H1 (cell line): ENCODE results near the gene JDP2. TPM values are rescaled to one million over a fixed set of nuclear protein-coding genes. Genes with fewer than 3 reads are reported as not detected.
A peak's percentile ranks its signal among the peaks of the same experiment; 100 is the strongest.

Experiments used
- CTCF ChIA-PET: fragments of 300-600 bp; sonication (Branson Sonifier 250); formaldehyde crosslinking; loops from one replicate; lab custom pipeline; 2021; ENCODE audit not compliant: partially characterized antibody; lab: Charles Lee
- POLR2A ChIA-PET: fragments of 300-600 bp; sonication (Branson Sonifier 250); formaldehyde crosslinking; loops from one replicate; lab custom pipeline; 2021; ENCODE audit warnings: inconsistent platforms; ENCODE audit not compliant: partially characterized antibody; lab: Charles Lee
- DNase-seq, 2 experiments: peaks; one replicate each; pipeline versions ENCODE4 v3.0.0 to v3.0.0-alpha.2; 2010 to 2022; ENCODE audit warnings: low spot score in 2 of 2, low read depth in 1 of 2, mixed read lengths in 1 of 2
- FAIRE-seq: peaks from 2 replicates; lab custom pipeline; 2011; peaks lifted over from hg19 to GRCh38; lab: Jason Lieb, UNC
- H2AFZ ChIP-seq: 2 replicates; pipeline ENCODE4 v1.8.1; 2012; ENCODE audit warnings: low read length, inconsistent platforms
- H2AK5ac ChIP-seq: 2 replicates; pipeline ENCODE4 v1.6.1; 2013; ENCODE audit warnings: low read depth, low read length
- H2BK120ac ChIP-seq: replicated peaks from 2 replicates; pipeline ENCODE3; 2013; ENCODE audit warnings: low read depth, low read length, inconsistent platforms
- H2BK12ac ChIP-seq: 2 replicates; pipeline ENCODE4 v1.6.1; 2013; ENCODE audit warnings: low read depth, low read length
- H2BK15ac ChIP-seq: 2 replicates; pipeline ENCODE4 v1.6.1; 2013; ENCODE audit warnings: low read length
- H2BK20ac ChIP-seq: 2 replicates; pipeline ENCODE4 v1.6.1; 2013; ENCODE audit warnings: low read length
- H2BK5ac ChIP-seq: 2 replicates; pipeline ENCODE4 v1.6.1; 2013; ENCODE audit warnings: low read depth, low read length
- H3K14ac ChIP-seq: 2 replicates; pipeline ENCODE4 v1.6.1; 2013; ENCODE audit warnings: inconsistent platforms; ENCODE audit not compliant: insufficient read length
- H3K18ac ChIP-seq: 2 replicates; pipeline ENCODE4 v1.6.1; 2013; ENCODE audit warnings: low read length; ENCODE audit errors: extremely low read depth
- H3K23ac ChIP-seq: 2 replicates; pipeline ENCODE4 v1.6.1; 2013; ENCODE audit warnings: inconsistent platforms; ENCODE audit not compliant: insufficient read length
- H3K23me2 ChIP-seq: 2 replicates; pipeline ENCODE4 v1.6.1; 2013; ENCODE audit warnings: low read depth, low read length
- H3K27ac ChIP-seq: 2 replicates; pipeline ENCODE4 v1.6.1; 2011; ENCODE audit warnings: low read depth, low read length, inconsistent platforms
- H3K27me3 ChIP-seq, 4 experiments: replicated peaks in 1 of 4; 1 replicate in 1 of 4; 2 replicates in 3 of 4; pipeline versions ENCODE4 v1.6.1 to v1.8.1; 2011 to 2013; ENCODE audit warnings: low read length in 3 of 4, mild to moderate bottlenecking in 3 of 4, inconsistent platforms in 2 of 4, mixed read lengths in 2 of 4, moderate library complexity in 1 of 4; ENCODE audit not compliant: control insufficient read depth in 3 of 4, insufficient read depth in 3 of 4; ENCODE audit errors: extremely low read depth in 1 of 4
- H3K36me3 ChIP-seq, 4 experiments: 2 replicates each; pipeline versions ENCODE4 v1.6.1 to v1.8.1; 2011 to 2013; ENCODE audit warnings: mild to moderate bottlenecking in 4 of 4, low read length in 3 of 4, moderate library complexity in 2 of 4, control low read depth in 1 of 4, inconsistent platforms in 1 of 4; ENCODE audit not compliant: insufficient read depth in 4 of 4, control insufficient read depth in 2 of 4
- H3K4ac ChIP-seq: replicated peaks from 2 replicates; pipeline ENCODE3; 2013; ENCODE audit warnings: low read length, low read depth, mixed read lengths, inconsistent platforms; ENCODE audit not compliant: insufficient read length
- H3K4me1 ChIP-seq, 4 experiments: replicated peaks in 1 of 4; 1 replicate in 1 of 4; 2 replicates in 3 of 4; pipeline versions ENCODE4 v1.6.1 to v1.8.1; 2011 to 2013; ENCODE audit warnings: low read length in 3 of 4, inconsistent platforms in 2 of 4, mixed read lengths in 1 of 4; ENCODE audit not compliant: insufficient read depth in 4 of 4, control insufficient read depth in 3 of 4
- H3K4me2 ChIP-seq, 2 experiments: 2 replicates each; pipeline versions ENCODE4 v1.6.1 to v1.8.1; 2011 to 2013; ENCODE audit warnings: low read depth in 2 of 2, low read length in 2 of 2, control low read depth in 1 of 2, inconsistent platforms in 1 of 2, mild to moderate bottlenecking in 1 of 2; ENCODE audit not compliant: insufficient read depth in 1 of 2
- H3K4me3 ChIP-seq, 4 experiments: fragments of 200-600, 300-600 bp in 1 of 4; sonication (generic), shearing (Covaris generic), sonication (Bioruptor Twin) in 1 of 4; 2 replicates each; pipeline versions ENCODE4 v1.5.1 to v1.8.1; 2011 to 2016; ENCODE audit warnings: low read length in 4 of 4, low read depth in 3 of 4, control low read depth in 2 of 4, inconsistent platforms in 2 of 4, mild to moderate bottlenecking in 2 of 4, mixed read lengths in 1 of 4, moderate library complexity in 1 of 4; ENCODE audit not compliant: insufficient read depth in 2 of 4; ENCODE audit errors: extremely low read depth in 1 of 4
- H3K56ac ChIP-seq: replicated peaks from 2 replicates; pipeline ENCODE3; 2013; ENCODE audit warnings: low read depth, mild to moderate bottlenecking, mixed read lengths, low read length, inconsistent platforms; ENCODE audit not compliant: insufficient read length
- H3K79me1 ChIP-seq: 2 replicates; pipeline ENCODE4 v1.6.1; 2013; ENCODE audit warnings: low read depth, low read length, control low read depth
- H3K79me2 ChIP-seq, 2 experiments: 2 replicates each; pipeline versions ENCODE4 v1.6.1 to v1.8.1; 2012 to 2013; ENCODE audit warnings: low read length in 2 of 2, mild to moderate bottlenecking in 2 of 2, inconsistent platforms in 1 of 2; ENCODE audit not compliant: insufficient read depth in 2 of 2, control insufficient read depth in 1 of 2
- H3K9ac ChIP-seq, 4 experiments: replicated peaks in 1 of 4; 1 replicate in 1 of 4; 2 replicates in 3 of 4; pipeline versions ENCODE4 v1.6.1 to v1.8.1; 2011 to 2013; ENCODE audit warnings: low read depth in 3 of 4, low read length in 3 of 4, control low read depth in 2 of 4, mild to moderate bottlenecking in 2 of 4, moderate library complexity in 2 of 4, inconsistent platforms in 1 of 4; ENCODE audit errors: extremely low read depth in 1 of 4
- H3K9me3 ChIP-seq, 2 experiments: 2 replicates each; pipeline versions ENCODE4 v1.6.1 to v1.8.1; 2012 to 2013; ENCODE audit warnings: mild to moderate bottlenecking in 2 of 2, moderate library complexity in 2 of 2, control low read depth in 1 of 2, inconsistent platforms in 1 of 2, low read depth in 1 of 2, low read length in 1 of 2, mixed read lengths in 1 of 2; ENCODE audit not compliant: insufficient read depth in 2 of 2
- H4K20me1 ChIP-seq, 2 experiments: replicated peaks in 1 of 2; 2 replicates each; pipeline versions ENCODE3 to v1.8.1; 2011 to 2013; ENCODE audit warnings: inconsistent platforms in 2 of 2, low read length in 2 of 2, mild to moderate bottlenecking in 1 of 2; ENCODE audit not compliant: insufficient read depth in 2 of 2, control insufficient read depth in 1 of 2
- H4K5ac ChIP-seq: 2 replicates; pipeline ENCODE4 v1.6.1; 2013; ENCODE audit warnings: low read length, low read depth, mixed read lengths, inconsistent platforms; ENCODE audit not compliant: insufficient read length
- H4K8ac ChIP-seq: 2 replicates; pipeline ENCODE4 v1.8.0; 2013; ENCODE audit warnings: mild to moderate bottlenecking, moderate library complexity, low read length, inconsistent platforms; ENCODE audit not compliant: insufficient read depth; ENCODE audit errors: extremely low read depth
- H4K91ac ChIP-seq: replicated peaks from 2 replicates; pipeline ENCODE3; 2013; ENCODE audit warnings: low read length, mixed read lengths, inconsistent platforms; ENCODE audit not compliant: insufficient read length
- CHD2 ChIP-seq: IDR thresholded peaks from 2 replicates; pipeline ENCODE4 v1.6.1; 2012; ENCODE audit warnings: low read length, improper control_type of control experiment
- GABPA ChIP-seq: IDR thresholded peaks from 2 replicates; pipeline ENCODE4 v1.6.1; 2011; ENCODE audit warnings: mild to moderate bottlenecking, low read length, moderate library complexity, borderline replicate concordance; ENCODE audit not compliant: insufficient read depth
- HDAC2 ChIP-seq, 2 experiments: fragments of 300-600 bp in 1 of 2; sonication (generic) in 1 of 2; IDR thresholded peaks; 2 replicates each; pipeline ENCODE4 v1.6.1; 2011 to 2012; ENCODE audit warnings: low read depth in 2 of 2, low read length in 2 of 2, mild to moderate bottlenecking in 2 of 2, moderate library complexity in 2 of 2, borderline replicate concordance in 1 of 2, inconsistent platforms in 1 of 2
- RAD21 ChIP-seq, 2 experiments: IDR thresholded peaks in 1 of 2; conservative IDR thresholded peaks in 1 of 2; 2 replicates each; pipeline ENCODE4 v1.6.1; 2011; ENCODE audit warnings: low read depth in 2 of 2, low read length in 2 of 2, improper control_type of control experiment in 1 of 2, inconsistent platforms in 1 of 2, mild to moderate bottlenecking in 1 of 2, moderate library complexity in 1 of 2
- SIN3A ChIP-seq, 2 experiments: IDR thresholded peaks in 1 of 2; conservative IDR thresholded peaks in 1 of 2; 2 replicates each; pipeline ENCODE4 v1.6.1; 2011 to 2012; ENCODE audit warnings: low read length in 2 of 2, improper control_type of control experiment in 1 of 2, low read depth in 1 of 2, mild to moderate bottlenecking in 1 of 2
- SIX5 ChIP-seq: IDR thresholded peaks from 2 replicates; pipeline ENCODE4 v1.6.1; 2011; ENCODE audit warnings: mild to moderate bottlenecking, low read depth, low read length
- SP2 ChIP-seq: IDR thresholded peaks from 2 replicates; pipeline ENCODE4 v1.6.1; 2012; ENCODE audit warnings: mild to moderate bottlenecking, low read length, inconsistent platforms
- SP4 ChIP-seq: IDR thresholded peaks from 2 replicates; pipeline ENCODE4 v1.6.1; 2012; ENCODE audit warnings: low read length, inconsistent platforms
- TBP ChIP-seq: IDR thresholded peaks from 2 replicates; pipeline ENCODE4 v1.6.1; 2011; ENCODE audit warnings: low read depth, low read length, improper control_type of control experiment
- YY1 ChIP-seq: IDR thresholded peaks from 2 replicates; pipeline ENCODE4 v1.6.1; 2011; ENCODE audit warnings: low read depth, mild to moderate bottlenecking, low read length
- WGBS, 2 experiments: shearing (Covaris generic) in 1 of 2; methylation state at CpG; one replicate each; pipeline versions ENCODE4 v1.1.6 to v1.1.7; 2013 to 2015; ENCODE audit warnings: low lambda C conversion rate in 2 of 2, mixed read lengths in 2 of 2, inconsistent platforms in 1 of 2, low coverage in 1 of 2, missing lambda C conversion rate in 1 of 2; ENCODE audit not compliant: insufficient replicate concordance in 2 of 2, insufficient coverage in 1 of 2, insufficient read length in 1 of 2; ENCODE audit errors: extremely low coverage in 1 of 2, missing lambda C conversion rate in 1 of 2; 5-methylcytosine and 5-hydroxymethylcytosine counted together
- polyA plus RNA-seq, 7 experiments: library from polyadenylated mRNA; depleted of rRNA in 3 of 7; stranded (reverse) in 5 of 7; unstranded in 2 of 7; fragments of >200 nt in 5 of 7; fragments of 200-250 nt in 2 of 7; gene quantifications; 1 replicate in 5 of 7; 2 replicates in 1 of 7; 4 replicates in 1 of 7; pipeline versions ENCODE4 v1.2.1 to v1.2.3, GENCODE V29; 2011 to 2013; ENCODE audit warnings: missing spikeins in 2 of 7, mixed read lengths in 2 of 7
- total RNA-seq: library from RNA; stranded (reverse); fragmentation: NEBNext Ultra II Directional; extraction: Animal tissue kit (Norgen Biotek cat#: 25700); gene quantifications from 2 replicates; pipeline ENCODE4 v1.2.1, GENCODE V29; 2021
- TF ChIP-seq, protein P1 (sequence below): IDR thresholded peaks from 2 replicates; pipeline ENCODE4 v1.6.1; 2011; ENCODE audit warnings: low read length, improper control_type of control experiment

Gene JDP2
- total and polyA plus RNA-seq, 2 of the 8 experiments (the other 6 are each of a cell fraction or from before 2014, with no cell fraction given) = 8.9 to 27.2 TPM

DNA sequence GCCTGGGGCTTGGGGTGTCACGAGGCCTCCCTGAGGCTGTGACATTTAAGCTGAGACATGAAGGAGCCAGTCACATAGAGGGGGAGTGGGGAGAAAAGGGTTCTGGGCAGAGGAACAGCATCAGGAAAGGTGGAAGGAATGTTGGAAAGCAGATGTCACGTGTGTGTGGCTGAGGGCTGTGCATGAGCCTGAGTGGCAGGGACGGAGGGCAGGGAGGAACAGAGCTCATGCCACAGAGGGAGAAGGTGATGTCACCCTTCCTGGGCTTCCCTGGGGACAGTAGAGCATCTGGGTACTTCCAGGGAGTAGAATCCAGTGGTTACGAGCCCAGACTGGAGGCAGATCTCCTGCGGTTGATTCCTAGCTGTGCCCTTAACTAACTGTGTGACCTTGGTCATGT, 32.0 kb upstream of the JDP2 start:
- H2BK5ac ChIP-seq = no peak overlapping the region
- no peaks in the 10 kb centered on the region for H3K23me2 ChIP-seq
- H2BK20ac ChIP-seq = no peak overlapping the region
- H3K27ac ChIP-seq = no peak overlapping the region
- H2AFZ ChIP-seq = no peak overlapping the region
- no peak overlapping the region for H4K91ac ChIP-seq
- 90% methylated on average over 5 of the region's 5 CpGs; no CpG with 5 or more reads in 1 of the 2 experiments for WGBS, 2 experiments
- DNase-seq (no peak), FAIRE-seq (no peak)
- H3K14ac ChIP-seq = no peak overlapping the region
- no peak overlapping the region for H4K5ac ChIP-seq
- H3K9me3 ChIP-seq = 0 out of 4 replicates have a peak, but pooled peaks cover 0 to 7% of the 10 kb centered on the region in 2 experiments
- no peak overlapping the region for H3K56ac ChIP-seq
- ChIA-PET CTCF (interaction anchor here (0.7 to 2.3 kb wide), 6 partner anchors 14 to 130 kb away, joined by 3 to 4 read pairs (median 3); no protein-coding TSS in a partner anchor), POLR2A (no interaction called here)
- no peak overlapping the region for H3K9ac ChIP-seq
- no peaks in the 10 kb centered on the region for H3K79me1 ChIP-seq
- H3K18ac ChIP-seq = no peak overlapping the region
- H3K27me3 ChIP-seq = peaks cover 0 to 2% (median 0%) of the 10 kb centered on the region in 4 experiments; a peak in 1 of 7 replicates
- H2BK15ac ChIP-seq = no peak overlapping the region
- no peak overlapping the region for H3K4ac ChIP-seq
- H2BK12ac ChIP-seq = no peak overlapping the region
- no peak overlapping the region for H2BK120ac ChIP-seq
- no peak overlapping the region for H3K4me2 ChIP-seq
- H2AK5ac ChIP-seq = 0 out of 2 replicates have a peak overlapping the region, but pooled peaks have one; percentile 57
- H3K79me2 ChIP-seq = no peaks in the 10 kb centered on the region
- no peaks in the 10 kb centered on the region; a peak in 1 of 8 replicates for H3K36me3 ChIP-seq
- peaks cover 0 to 11% (median 1%) of the 10 kb centered on the region in 4 experiments; a peak in 5 of 7 replicates for H3K4me1 ChIP-seq
- H4K8ac ChIP-seq = no peak overlapping the region
- no peak for TF ChIP-seq SP4
- no peak for TF ChIP-seq RAD21 (IDR thresholded peaks at IDR 0.05 in 1 of 2, conservative IDR thresholded peaks at IDR 0.05 in 1 of 2; ENCODE audit: low read depth in 2 of 2, low read length in 2 of 2)
- no peak for TF ChIP-seq CHD2
- no peak for TF ChIP-seq SIX5
- TF ChIP-seq HDAC2 (IDR thresholded peaks at IDR 0.05; ENCODE audit: borderline replicate concordance in 1 of 2, low read depth in 2 of 2, low read length in 2 of 2) = no peak
- TF ChIP-seq, protein P1, sequence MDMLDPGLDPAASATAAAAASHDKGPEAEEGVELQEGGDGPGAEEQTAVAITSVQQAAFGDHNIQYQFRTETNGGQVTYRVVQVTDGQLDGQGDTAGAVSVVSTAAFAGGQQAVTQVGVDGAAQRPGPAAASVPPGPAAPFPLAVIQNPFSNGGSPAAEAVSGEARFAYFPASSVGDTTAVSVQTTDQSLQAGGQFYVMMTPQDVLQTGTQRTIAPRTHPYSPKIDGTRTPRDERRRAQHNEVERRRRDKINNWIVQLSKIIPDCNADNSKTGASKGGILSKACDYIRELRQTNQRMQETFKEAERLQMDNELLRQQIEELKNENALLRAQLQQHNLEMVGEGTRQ = no peak
- TF ChIP-seq TBP = no peak
- no peak for TF ChIP-seq YY1
- no peak for TF ChIP-seq GABPA
- TF ChIP-seq SP2 = no peak
- TF ChIP-seq SIN3A (conservative IDR thresholded peaks at IDR 0.05 in 1 of 2, IDR thresholded peaks at IDR 0.05 in 1 of 2; ENCODE audit: low read depth in 1 of 2, low read length in 2 of 2) = no peak
- no peak overlapping the region for H3K4me3 ChIP-seq
- H4K20me1 ChIP-seq = no peaks in the 10 kb centered on the region
- no peak overlapping the region for H3K23ac ChIP-seq
